H1 (cell line): ENCODE measurements around the gene MAP4K4. TPM values are rescaled to one million over a fixed set of nuclear protein-coding genes. Genes with fewer than 3 reads are reported as not detected.

Experiments used
- CBX8 ChIP-seq: fragments of 300-800, 300-1000 bp; sonication (generic); IDR thresholded peaks from 2 replicates; pipeline ENCODE4 v1.7.1; 2016; ENCODE audit warnings: low read depth, low read length, borderline replicate concordance
- RBBP5 ChIP-seq: IDR thresholded peaks from 2 replicates; pipeline ENCODE4 v1.7.1; 2012; ENCODE audit warnings: low read depth, mild to moderate bottlenecking, inconsistent platforms, low read length, moderate library complexity, borderline replicate concordance
- RXRA ChIP-seq: IDR thresholded peaks from 2 replicates; pipeline ENCODE4 v1.6.1; 2011; ENCODE audit warnings: low read depth, mild to moderate bottlenecking, low read length, moderate library complexity; ENCODE audit not compliant: insufficient read depth
- SIRT6 ChIP-seq: IDR thresholded peaks from one replicate; pipeline ENCODE4 v1.7.1; 2012; ENCODE audit warnings: low read length, inconsistent platforms
- TEAD4 ChIP-seq: IDR thresholded peaks from 2 replicates; pipeline ENCODE4 v1.6.1; 2012; ENCODE audit warnings: low read depth, low read length, inconsistent platforms, mixed read lengths
- polyA plus RNA-seq, 7 experiments: library from polyadenylated mRNA; depleted of rRNA in 3 of 7; stranded (reverse) in 5 of 7; unstranded in 2 of 7; fragments of >200 nt in 5 of 7; fragments of 200-250 nt in 2 of 7; gene quantifications; 1 replicate in 5 of 7; 2 replicates in 1 of 7; 4 replicates in 1 of 7; pipeline versions ENCODE4 v1.2.1 to v1.2.3, GENCODE V29; 2011 to 2013; ENCODE audit warnings: missing spikeins in 2 of 7, mixed read lengths in 2 of 7
- total RNA-seq: library from RNA; stranded (reverse); fragmentation: NEBNext Ultra II Directional; extraction: Animal tissue kit (Norgen Biotek cat#: 25700); gene quantifications from 2 replicates; pipeline ENCODE4 v1.2.1, GENCODE V29; 2021
- TF ChIP-seq, protein P1 (sequence below): fragments of 300-600 bp; sonication (generic); IDR thresholded peaks from 2 replicates; pipeline ENCODE4 v1.7.1; 2012; ENCODE audit warnings: low read length, moderate library complexity, mild to moderate bottlenecking, inconsistent platforms; ENCODE audit not compliant: insufficient replicate concordance

MAP4K4 gene
- total and polyA plus RNA-seq, 2 of the 8 experiments (the other 6 are each of a cell fraction or from before 2014, with no cell fraction given): 53.2 to 138 TPM

DNA sequence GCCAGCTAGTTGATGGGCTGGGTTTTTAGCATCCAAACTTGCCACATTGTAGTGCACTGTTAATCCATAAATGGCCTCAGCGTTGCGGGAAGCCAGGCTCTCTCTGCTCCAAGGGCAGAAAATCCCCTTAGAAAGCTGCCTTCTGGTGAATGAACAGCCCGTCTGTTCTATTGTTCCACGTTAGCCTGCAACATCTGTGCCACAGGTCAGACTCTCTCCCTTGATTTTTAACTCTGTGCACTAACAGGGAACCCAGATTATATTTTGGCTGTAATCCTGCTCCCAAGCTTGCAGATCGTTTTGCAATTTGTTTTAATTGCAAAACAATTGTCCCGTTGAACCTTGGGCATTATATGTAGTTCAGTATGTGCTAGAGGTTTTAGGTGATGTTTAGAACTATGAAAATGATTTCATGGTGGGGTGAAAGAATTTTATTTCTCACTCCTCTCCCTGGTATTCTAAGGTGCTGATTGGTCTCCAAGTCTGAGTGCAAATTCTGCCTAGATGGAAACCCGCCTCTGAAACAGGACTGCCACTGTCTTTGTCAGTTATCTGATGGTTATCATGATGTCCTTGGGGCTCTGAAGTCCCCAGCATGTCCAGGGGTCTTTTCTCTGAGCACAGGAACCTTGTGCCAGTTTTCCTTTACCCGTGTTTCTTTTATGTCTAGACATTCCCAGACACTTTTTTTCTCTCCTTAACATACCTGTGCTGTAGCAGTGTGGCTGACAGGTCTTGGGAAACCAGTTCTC lies 106.6 kb downstream of the MAP4K4 start (continued):
- TF ChIP-seq CBX8 (no peak), RBBP5 (no peak), SIRT6 (no peak), TEAD4 (no peak), RXRA (no peak)
- TF ChIP-seq, protein P1, sequence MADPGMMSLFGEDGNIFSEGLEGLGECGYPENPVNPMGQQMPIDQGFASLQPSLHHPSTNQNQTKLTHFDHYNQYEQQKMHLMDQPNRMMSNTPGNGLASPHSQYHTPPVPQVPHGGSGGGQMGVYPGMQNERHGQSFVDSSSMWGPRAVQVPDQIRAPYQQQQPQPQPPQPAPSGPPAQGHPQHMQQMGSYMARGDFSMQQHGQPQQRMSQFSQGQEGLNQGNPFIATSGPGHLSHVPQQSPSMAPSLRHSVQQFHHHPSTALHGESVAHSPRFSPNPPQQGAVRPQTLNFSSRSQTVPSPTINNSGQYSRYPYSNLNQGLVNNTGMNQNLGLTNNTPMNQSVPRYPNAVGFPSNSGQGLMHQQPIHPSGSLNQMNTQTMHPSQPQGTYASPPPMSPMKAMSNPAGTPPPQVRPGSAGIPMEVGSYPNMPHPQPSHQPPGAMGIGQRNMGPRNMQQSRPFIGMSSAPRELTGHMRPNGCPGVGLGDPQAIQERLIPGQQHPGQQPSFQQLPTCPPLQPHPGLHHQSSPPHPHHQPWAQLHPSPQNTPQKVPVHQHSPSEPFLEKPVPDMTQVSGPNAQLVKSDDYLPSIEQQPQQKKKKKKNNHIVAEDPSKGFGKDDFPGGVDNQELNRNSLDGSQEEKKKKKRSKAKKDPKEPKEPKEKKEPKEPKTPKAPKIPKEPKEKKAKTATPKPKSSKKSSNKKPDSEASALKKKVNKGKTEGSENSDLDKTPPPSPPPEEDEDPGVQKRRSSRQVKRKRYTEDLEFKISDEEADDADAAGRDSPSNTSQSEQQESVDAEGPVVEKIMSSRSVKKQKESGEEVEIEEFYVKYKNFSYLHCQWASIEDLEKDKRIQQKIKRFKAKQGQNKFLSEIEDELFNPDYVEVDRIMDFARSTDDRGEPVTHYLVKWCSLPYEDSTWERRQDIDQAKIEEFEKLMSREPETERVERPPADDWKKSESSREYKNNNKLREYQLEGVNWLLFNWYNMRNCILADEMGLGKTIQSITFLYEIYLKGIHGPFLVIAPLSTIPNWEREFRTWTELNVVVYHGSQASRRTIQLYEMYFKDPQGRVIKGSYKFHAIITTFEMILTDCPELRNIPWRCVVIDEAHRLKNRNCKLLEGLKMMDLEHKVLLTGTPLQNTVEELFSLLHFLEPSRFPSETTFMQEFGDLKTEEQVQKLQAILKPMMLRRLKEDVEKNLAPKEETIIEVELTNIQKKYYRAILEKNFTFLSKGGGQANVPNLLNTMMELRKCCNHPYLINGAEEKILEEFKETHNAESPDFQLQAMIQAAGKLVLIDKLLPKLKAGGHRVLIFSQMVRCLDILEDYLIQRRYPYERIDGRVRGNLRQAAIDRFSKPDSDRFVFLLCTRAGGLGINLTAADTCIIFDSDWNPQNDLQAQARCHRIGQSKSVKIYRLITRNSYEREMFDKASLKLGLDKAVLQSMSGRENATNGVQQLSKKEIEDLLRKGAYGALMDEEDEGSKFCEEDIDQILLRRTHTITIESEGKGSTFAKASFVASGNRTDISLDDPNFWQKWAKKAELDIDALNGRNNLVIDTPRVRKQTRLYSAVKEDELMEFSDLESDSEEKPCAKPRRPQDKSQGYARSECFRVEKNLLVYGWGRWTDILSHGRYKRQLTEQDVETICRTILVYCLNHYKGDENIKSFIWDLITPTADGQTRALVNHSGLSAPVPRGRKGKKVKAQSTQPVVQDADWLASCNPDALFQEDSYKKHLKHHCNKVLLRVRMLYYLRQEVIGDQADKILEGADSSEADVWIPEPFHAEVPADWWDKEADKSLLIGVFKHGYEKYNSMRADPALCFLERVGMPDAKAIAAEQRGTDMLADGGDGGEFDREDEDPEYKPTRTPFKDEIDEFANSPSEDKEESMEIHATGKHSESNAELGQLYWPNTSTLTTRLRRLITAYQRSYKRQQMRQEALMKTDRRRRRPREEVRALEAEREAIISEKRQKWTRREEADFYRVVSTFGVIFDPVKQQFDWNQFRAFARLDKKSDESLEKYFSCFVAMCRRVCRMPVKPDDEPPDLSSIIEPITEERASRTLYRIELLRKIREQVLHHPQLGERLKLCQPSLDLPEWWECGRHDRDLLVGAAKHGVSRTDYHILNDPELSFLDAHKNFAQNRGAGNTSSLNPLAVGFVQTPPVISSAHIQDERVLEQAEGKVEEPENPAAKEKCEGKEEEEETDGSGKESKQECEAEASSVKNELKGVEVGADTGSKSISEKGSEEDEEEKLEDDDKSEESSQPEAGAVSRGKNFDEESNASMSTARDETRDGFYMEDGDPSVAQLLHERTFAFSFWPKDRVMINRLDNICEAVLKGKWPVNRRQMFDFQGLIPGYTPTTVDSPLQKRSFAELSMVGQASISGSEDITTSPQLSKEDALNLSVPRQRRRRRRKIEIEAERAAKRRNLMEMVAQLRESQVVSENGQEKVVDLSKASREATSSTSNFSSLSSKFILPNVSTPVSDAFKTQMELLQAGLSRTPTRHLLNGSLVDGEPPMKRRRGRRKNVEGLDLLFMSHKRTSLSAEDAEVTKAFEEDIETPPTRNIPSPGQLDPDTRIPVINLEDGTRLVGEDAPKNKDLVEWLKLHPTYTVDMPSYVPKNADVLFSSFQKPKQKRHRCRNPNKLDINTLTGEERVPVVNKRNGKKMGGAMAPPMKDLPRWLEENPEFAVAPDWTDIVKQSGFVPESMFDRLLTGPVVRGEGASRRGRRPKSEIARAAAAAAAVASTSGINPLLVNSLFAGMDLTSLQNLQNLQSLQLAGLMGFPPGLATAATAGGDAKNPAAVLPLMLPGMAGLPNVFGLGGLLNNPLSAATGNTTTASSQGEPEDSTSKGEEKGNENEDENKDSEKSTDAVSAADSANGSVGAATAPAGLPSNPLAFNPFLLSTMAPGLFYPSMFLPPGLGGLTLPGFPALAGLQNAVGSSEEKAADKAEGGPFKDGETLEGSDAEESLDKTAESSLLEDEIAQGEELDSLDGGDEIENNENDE: no peak
